Neuronal stem cell (in vitro differentiated cells): ENCODE results near the gene MAEL.

ENCODE experiments used
- DNase-seq: peaks from one replicate; pipeline ENCODE4 v3.0.0-alpha.2; 2013; ENCODE audit warnings: low spot score
- H2AFZ ChIP-seq: one replicate; pipeline ENCODE4 v1.6.1; 2013; ENCODE audit warnings: mild to moderate bottlenecking, low read length, inconsistent platforms
- H2AK5ac ChIP-seq: 2 replicates; pipeline ENCODE4 v1.6.1; 2013; ENCODE audit warnings: low read depth, mild to moderate bottlenecking, inconsistent platforms, low read length, moderate library complexity, mixed read lengths
- H2BK120ac ChIP-seq: 2 replicates; pipeline ENCODE4 v1.6.1; 2013; ENCODE audit warnings: low read depth, mild to moderate bottlenecking, inconsistent platforms, low read length, moderate library complexity, mixed read lengths
- H2BK12ac ChIP-seq: one replicate; pipeline ENCODE4 v1.6.1; 2013; ENCODE audit warnings: low read length, inconsistent platforms
- H2BK15ac ChIP-seq: 2 replicates; pipeline ENCODE4 v1.6.1; 2013; ENCODE audit warnings: mild to moderate bottlenecking, low read length, inconsistent platforms, mixed read lengths
- H2BK5ac ChIP-seq: one replicate; pipeline ENCODE4 v1.6.1; 2013; ENCODE audit warnings: inconsistent platforms, mild to moderate bottlenecking, low read length, moderate library complexity
- H3K14ac ChIP-seq: one replicate; pipeline ENCODE4 v1.6.1; 2013; ENCODE audit warnings: low read length, inconsistent platforms
- H3K18ac ChIP-seq: 2 replicates; pipeline ENCODE4 v1.6.1; 2013; ENCODE audit warnings: low read length, inconsistent platforms
- H3K23ac ChIP-seq: 2 replicates; pipeline ENCODE4 v1.6.1; 2013; ENCODE audit warnings: low read depth, mild to moderate bottlenecking, mixed read lengths, low read length, inconsistent platforms; ENCODE audit not compliant: poor library complexity
- H3K27ac ChIP-seq: replicated peaks from 3 replicates; pipeline ENCODE4 v1.5.1; 2013; ENCODE audit warnings: low read length, inconsistent platforms
- H3K27me3 ChIP-seq, 3 experiments: 2 replicates each; pipeline ENCODE4 v1.6.1; 2013; ENCODE audit warnings: low read length in 3 of 3, mild to moderate bottlenecking in 2 of 3, inconsistent platforms in 1 of 3, low read depth in 1 of 3, mixed read lengths in 1 of 3, moderate library complexity in 1 of 3; ENCODE audit not compliant: control insufficient read depth in 3 of 3, insufficient read depth in 3 of 3
- H3K36me3 ChIP-seq, 2 donors: replicated peaks in 1 of 2; 2 replicates each; pipeline ENCODE4 v1.6.1; 2013; ENCODE audit warnings: low read length in 2 of 2; ENCODE audit not compliant: control insufficient read depth in 2 of 2, insufficient read depth in 2 of 2
- H3K4ac ChIP-seq: 2 replicates; pipeline ENCODE4 v1.6.1; 2013; ENCODE audit warnings: inconsistent platforms, mild to moderate bottlenecking, low read length, moderate library complexity
- H3K4me1 ChIP-seq, 2 donors: 1 replicate in 1 of 2; 2 replicates in 1 of 2; pipeline ENCODE4 v1.6.1; 2013; ENCODE audit warnings: low read length in 2 of 2, low read depth in 1 of 2; ENCODE audit not compliant: control insufficient read depth in 2 of 2, insufficient read depth in 1 of 2
- H3K4me2 ChIP-seq: one replicate; pipeline ENCODE4 v1.6.1; 2013; ENCODE audit warnings: mild to moderate bottlenecking, low read length, inconsistent platforms; ENCODE audit not compliant: insufficient read depth, poor library complexity, severe bottlenecking
- H3K4me3 ChIP-seq, 2 donors: 2 replicates each; pipeline ENCODE4 v1.5.1; 2013; ENCODE audit warnings: low read length in 2 of 2, mild to moderate bottlenecking in 2 of 2, inconsistent platforms in 1 of 2, moderate library complexity in 1 of 2
- H3K79me1 ChIP-seq: one replicate; pipeline ENCODE4 v1.6.1; 2013; ENCODE audit warnings: low read depth, mild to moderate bottlenecking, inconsistent platforms, low read length, moderate library complexity
- H3K9ac ChIP-seq: one replicate; pipeline ENCODE4 v1.6.1; 2013; ENCODE audit warnings: mild to moderate bottlenecking, low read depth, low read length, inconsistent platforms; ENCODE audit not compliant: poor library complexity
- H3K9me3 ChIP-seq, 2 donors: replicated peaks in 1 of 2; 2 replicates each; pipeline versions ENCODE3 to v1.6.1; 2013; ENCODE audit warnings: low read length in 2 of 2, mild to moderate bottlenecking in 2 of 2, inconsistent platforms in 1 of 2, low read depth in 1 of 2, mixed read lengths in 1 of 2, moderate library complexity in 1 of 2; ENCODE audit not compliant: control insufficient read depth in 2 of 2, insufficient read depth in 1 of 2
- H4K8ac ChIP-seq: one replicate; pipeline ENCODE4 v1.6.1; 2013; ENCODE audit warnings: low read depth, mild to moderate bottlenecking, inconsistent platforms, low read length, moderate library complexity
- H4K91ac ChIP-seq: one replicate; pipeline ENCODE4 v1.6.1; 2013; ENCODE audit warnings: low read length, low read depth, mild to moderate bottlenecking, inconsistent platforms; ENCODE audit not compliant: poor library complexity
- WGBS, 2 donors: extraction: QIAGEN DNeasy Blood & Tissue Kit; methylation state at CpG; one replicate each; pipeline ENCODE4 v1.1.7; 2013; ENCODE audit warnings: missing lambda C conversion rate in 2 of 2, mixed read lengths in 1 of 2; ENCODE audit not compliant: insufficient read length in 2 of 2, insufficient replicate concordance in 1 of 2; ENCODE audit errors: extremely low coverage in 2 of 2; 5-methylcytosine and 5-hydroxymethylcytosine counted together

MAEL gene

DNA sequence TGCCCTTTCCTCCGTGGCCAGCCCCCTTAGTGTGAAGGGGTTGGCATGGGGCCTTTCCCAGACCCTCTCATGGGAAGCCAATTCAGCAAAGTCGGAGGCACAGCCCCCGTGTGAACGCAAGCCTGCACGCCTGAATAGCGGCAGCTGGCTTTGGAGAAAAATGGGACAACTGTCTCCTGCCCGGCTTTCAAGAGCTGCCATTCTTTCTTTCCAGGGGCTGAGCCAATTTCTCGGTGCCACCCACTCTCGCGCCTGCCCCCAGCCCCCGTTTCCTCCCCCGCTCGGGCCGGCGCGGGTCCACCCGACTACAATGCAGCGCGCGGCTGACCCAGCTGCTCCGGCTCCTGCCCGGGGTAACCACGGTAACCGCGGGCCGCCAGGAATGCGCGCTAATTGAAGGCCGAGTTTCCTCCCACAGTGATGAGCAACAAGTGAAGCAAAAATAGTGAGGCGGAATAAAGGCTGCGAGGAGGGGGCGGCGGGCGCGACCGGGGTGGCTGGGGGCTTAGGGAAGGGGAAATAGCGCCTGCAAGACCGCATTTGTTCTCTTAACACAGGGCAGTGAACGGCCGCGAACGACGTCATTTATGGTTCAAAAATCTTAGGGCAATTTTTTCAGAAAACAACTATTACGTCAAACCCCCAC, 41.6 kb upstream of the MAEL start:
- no peaks in the 10 kb centered on the region for H3K36me3 ChIP-seq
- no peak overlapping the region for H2BK15ac ChIP-seq
- H3K9ac ChIP-seq, result peak overlapping the region; percentile 44
- H2BK5ac ChIP-seq, result peak overlapping the region; percentile 76
- H3K4me3 ChIP-seq, result peak overlapping the region in 1 of 2 donors; percentile 36
- no peak overlapping the region for H3K14ac ChIP-seq
- peak; percentile 94 for DNase-seq
- H2BK12ac ChIP-seq, result peak overlapping the region; percentile 33
- H3K4me1 ChIP-seq, result peaks cover 45 to 72% of the 10 kb centered on the region in 2 donors
- peak overlapping the region; percentile 42 for H2AK5ac ChIP-seq
- peak overlapping the region; percentile 22 for H4K91ac ChIP-seq
- H3K27me3 ChIP-seq, result no peaks in the 10 kb centered on the region
- H3K79me1 ChIP-seq, result no peaks in the 10 kb centered on the region
- peak overlapping the region; percentile 96 for H3K18ac ChIP-seq
- H3K9me3 ChIP-seq, result no peaks in the 10 kb centered on the region
- H3K27ac ChIP-seq, result peak overlapping the region; percentile 99
- H3K4ac ChIP-seq, result no peak overlapping the region
- H3K4me2 ChIP-seq, result peak overlapping the region; percentile 54
- no peak overlapping the region for H4K8ac ChIP-seq
- no peak overlapping the region for H2BK120ac ChIP-seq
- no CpG with 5 or more reads among the region's 44 CpGs for WGBS, 2 donors
- peak overlapping the region; percentile 85 for H2AFZ ChIP-seq
- H3K23ac ChIP-seq, result no peak overlapping the region

GRCh38 chr1:166948856-166949350, 40.2 kb upstream of the MAEL start:
- H3K4ac ChIP-seq, result no peak overlapping the region
- H3K23ac ChIP-seq, result no peak overlapping the region
- no peak overlapping the region for H2AFZ ChIP-seq
- no peaks in the 10 kb centered on the region for H3K79me1 ChIP-seq
- H2BK15ac ChIP-seq, result no peak overlapping the region
- H2BK120ac ChIP-seq, result no peak overlapping the region
- DNase-seq, result no peak
- H3K14ac ChIP-seq, result no peak overlapping the region
- no peak overlapping the region for H3K4me3 ChIP-seq
- no peaks in the 10 kb centered on the region for H3K9me3 ChIP-seq
- no peak overlapping the region for H2BK5ac ChIP-seq
- no peak overlapping the region for H2BK12ac ChIP-seq
- peaks cover 0 to 3% of the 10 kb centered on the region in 2 donors for H3K36me3 ChIP-seq
- WGBS, 2 donors, result no CpG with 5 or more reads among the region's 2 CpGs
- H3K27ac ChIP-seq, result peak overlapping the region; percentile 94
- no peak overlapping the region for H3K18ac ChIP-seq
- H3K27me3 ChIP-seq, result no peaks in the 10 kb centered on the region
- H2AK5ac ChIP-seq, result no peak overlapping the region
- H4K8ac ChIP-seq, result no peak overlapping the region
- no peak overlapping the region for H3K4me2 ChIP-seq
- H4K91ac ChIP-seq, result no peak overlapping the region
- no peak overlapping the region for H3K9ac ChIP-seq
- H3K4me1 ChIP-seq, result peaks cover 47 to 78% of the 10 kb centered on the region in 2 donors

GRCh38 chr1:166950156-166950555, 38.9 kb upstream of the MAEL start:
- no CpG with 5 or more reads among the region's 2 CpGs for WGBS, 2 donors

GRCh38 chr1:166951050-166951449, 38.0 kb upstream of the MAEL start:
- Histone ChIP-seq H3K9me3 (no peaks in the 10 kb centered on the region), H2AFZ (no peak overlapping the region), H3K4me3 (no peak overlapping the region), H2BK15ac (no peak overlapping the region), H2BK120ac (no peak overlapping the region), H3K14ac (no peak overlapping the region), H3K36me3 (peaks cover 0 to 11% of the 10 kb centered on the region in 2 donors), H2BK12ac (peak overlapping the region; percentile 18), H3K79me1 (no peaks in the 10 kb centered on the region), H3K9ac (no peak overlapping the region), H3K4me2 (no peak overlapping the region), H2AK5ac (no peak overlapping the region), H4K8ac (no peak overlapping the region), H3K27ac (peak overlapping the region; percentile 93), H3K27me3 (no peaks in the 10 kb centered on the region), H3K4ac (no peak overlapping the region), H3K18ac (peak overlapping the region; percentile 20), H4K91ac (peak overlapping the region; percentile 47), H3K23ac (no peak overlapping the region), H2BK5ac (no peak overlapping the region), H3K4me1 (peaks cover 36 to 64% of the 10 kb centered on the region in 2 donors)
- no CpG with 5 or more reads among the region's 2 CpGs for WGBS, 2 donors
- DNase-seq, result no peak

More at GRCh38 chr1:166950156-166950555, 38.9 kb upstream of the MAEL start:
- Histone ChIP-seq H3K79me1 (no peaks in the 10 kb centered on the region), H3K9me3 (no peaks in the 10 kb centered on the region), H4K8ac (no peak overlapping the region), H3K27me3 (no peaks in the 10 kb centered on the region), H2BK120ac (no peak overlapping the region), H3K4ac (no peak overlapping the region), H3K18ac (no peak overlapping the region), H3K36me3 (peaks cover 0 to 8% of the 10 kb centered on the region in 2 donors), H2AK5ac (no peak overlapping the region), H3K4me3 (no peak overlapping the region), H2BK12ac (no peak overlapping the region), H4K91ac (no peak overlapping the region), H3K4me1 (peaks cover 39 to 70% of the 10 kb centered on the region in 2 donors), H3K23ac (no peak overlapping the region), H2BK5ac (no peak overlapping the region), H3K27ac (peak overlapping the region; percentile 93), H2BK15ac (no peak overlapping the region), H3K9ac (no peak overlapping the region), H3K14ac (no peak overlapping the region), H3K4me2 (no peak overlapping the region), H2AFZ (no peak overlapping the region)
- DNase-seq, result peak; percentile 80
